ENCODE measurements around the gene FAM120A. TPM values are rescaled to one million over a fixed set of nuclear protein-coding genes. Genes with fewer than 3 reads are reported as not detected.

FAM120A gene
- total and polyA plus RNA-seq, 4 donors = 28.3 to 91.0 (median 50.3) TPM

DNA sequence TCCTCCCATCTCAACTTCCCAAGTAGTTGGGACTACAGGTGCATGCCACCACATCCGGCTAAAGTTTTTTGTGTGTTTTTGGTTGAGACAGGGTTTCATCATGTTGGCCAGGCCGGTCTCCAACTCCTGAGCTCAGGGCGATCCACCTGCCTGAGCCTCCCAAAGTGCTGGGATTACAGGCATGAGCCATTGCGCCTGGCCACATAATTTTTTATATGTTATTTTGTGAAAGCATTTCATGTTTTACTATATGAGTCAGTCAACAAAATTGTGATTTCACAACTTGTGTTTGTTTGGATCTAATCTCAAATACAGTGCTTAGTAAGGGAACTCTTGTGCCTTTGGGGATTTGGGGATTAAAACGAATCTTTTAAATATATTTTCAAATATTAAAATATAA lies 21.9 kb downstream of the FAM120A start:
- DNase-seq (ENCODE audit: low spot score) = no peak
- H3K4me1 ChIP-seq (ENCODE audit: control insufficient read depth in 4 of 4, insufficient read depth in 4 of 4, low read length in 3 of 4) = peaks cover 6 to 12% (median 7%) of the 10 kb centered on the region in 4 donors
- 94% methylated on average over 5 of the region's 5 CpGs for WGBS
- H3K36me3 ChIP-seq (ENCODE audit: control insufficient read depth in 4 of 4, insufficient read depth in 3 of 4, low read depth in 1 of 4, low read length in 3 of 4) = peaks cover 0 to 7% (median under 1%) of the 10 kb centered on the region in 4 donors
- H3K27ac ChIP-seq (ENCODE audit: low read depth in 1 of 2, low read length in 2 of 2) = no peak overlapping the region
- TF ChIP-seq MAX (IDR thresholded peaks at IDR 0.05) = no peak
- no peak for TF ChIP-seq JUND (IDR thresholded peaks at IDR 0.05)
- no peak for TF ChIP-seq SP1 (IDR thresholded peaks at IDR 0.05)
- TF ChIP-seq EGR1 (IDR thresholded peaks at IDR 0.05; ENCODE audit: low read depth in 2 of 2) = no peak
- TF ChIP-seq RAD21 (IDR thresholded peaks at IDR 0.05) = no peak
- TF ChIP-seq, protein P1, sequence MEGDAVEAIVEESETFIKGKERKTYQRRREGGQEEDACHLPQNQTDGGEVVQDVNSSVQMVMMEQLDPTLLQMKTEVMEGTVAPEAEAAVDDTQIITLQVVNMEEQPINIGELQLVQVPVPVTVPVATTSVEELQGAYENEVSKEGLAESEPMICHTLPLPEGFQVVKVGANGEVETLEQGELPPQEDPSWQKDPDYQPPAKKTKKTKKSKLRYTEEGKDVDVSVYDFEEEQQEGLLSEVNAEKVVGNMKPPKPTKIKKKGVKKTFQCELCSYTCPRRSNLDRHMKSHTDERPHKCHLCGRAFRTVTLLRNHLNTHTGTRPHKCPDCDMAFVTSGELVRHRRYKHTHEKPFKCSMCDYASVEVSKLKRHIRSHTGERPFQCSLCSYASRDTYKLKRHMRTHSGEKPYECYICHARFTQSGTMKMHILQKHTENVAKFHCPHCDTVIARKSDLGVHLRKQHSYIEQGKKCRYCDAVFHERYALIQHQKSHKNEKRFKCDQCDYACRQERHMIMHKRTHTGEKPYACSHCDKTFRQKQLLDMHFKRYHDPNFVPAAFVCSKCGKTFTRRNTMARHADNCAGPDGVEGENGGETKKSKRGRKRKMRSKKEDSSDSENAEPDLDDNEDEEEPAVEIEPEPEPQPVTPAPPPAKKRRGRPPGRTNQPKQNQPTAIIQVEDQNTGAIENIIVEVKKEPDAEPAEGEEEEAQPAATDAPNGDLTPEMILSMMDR (IDR thresholded peaks at IDR 0.05; ENCODE audit: low read depth, low read length, missing input control) = no peak
- no peak for TF ChIP-seq FOXA2 (IDR thresholded peaks at IDR 0.05)
- no peak for TF ChIP-seq HNF4A (conservative IDR thresholded peaks at IDR 0.05)
- TF ChIP-seq, protein P2, sequence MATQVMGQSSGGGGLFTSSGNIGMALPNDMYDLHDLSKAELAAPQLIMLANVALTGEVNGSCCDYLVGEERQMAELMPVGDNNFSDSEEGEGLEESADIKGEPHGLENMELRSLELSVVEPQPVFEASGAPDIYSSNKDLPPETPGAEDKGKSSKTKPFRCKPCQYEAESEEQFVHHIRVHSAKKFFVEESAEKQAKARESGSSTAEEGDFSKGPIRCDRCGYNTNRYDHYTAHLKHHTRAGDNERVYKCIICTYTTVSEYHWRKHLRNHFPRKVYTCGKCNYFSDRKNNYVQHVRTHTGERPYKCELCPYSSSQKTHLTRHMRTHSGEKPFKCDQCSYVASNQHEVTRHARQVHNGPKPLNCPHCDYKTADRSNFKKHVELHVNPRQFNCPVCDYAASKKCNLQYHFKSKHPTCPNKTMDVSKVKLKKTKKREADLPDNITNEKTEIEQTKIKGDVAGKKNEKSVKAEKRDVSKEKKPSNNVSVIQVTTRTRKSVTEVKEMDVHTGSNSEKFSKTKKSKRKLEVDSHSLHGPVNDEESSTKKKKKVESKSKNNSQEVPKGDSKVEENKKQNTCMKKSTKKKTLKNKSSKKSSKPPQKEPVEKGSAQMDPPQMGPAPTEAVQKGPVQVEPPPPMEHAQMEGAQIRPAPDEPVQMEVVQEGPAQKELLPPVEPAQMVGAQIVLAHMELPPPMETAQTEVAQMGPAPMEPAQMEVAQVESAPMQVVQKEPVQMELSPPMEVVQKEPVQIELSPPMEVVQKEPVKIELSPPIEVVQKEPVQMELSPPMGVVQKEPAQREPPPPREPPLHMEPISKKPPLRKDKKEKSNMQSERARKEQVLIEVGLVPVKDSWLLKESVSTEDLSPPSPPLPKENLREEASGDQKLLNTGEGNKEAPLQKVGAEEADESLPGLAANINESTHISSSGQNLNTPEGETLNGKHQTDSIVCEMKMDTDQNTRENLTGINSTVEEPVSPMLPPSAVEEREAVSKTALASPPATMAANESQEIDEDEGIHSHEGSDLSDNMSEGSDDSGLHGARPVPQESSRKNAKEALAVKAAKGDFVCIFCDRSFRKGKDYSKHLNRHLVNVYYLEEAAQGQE (IDR thresholded peaks at IDR 0.05) = no peak
- TF ChIP-seq NR2F2 (IDR thresholded peaks at IDR 0.05) = no peak
- TF ChIP-seq TAF1 (conservative IDR thresholded peaks at IDR 0.05) = no peak
- TF ChIP-seq RXRA (IDR thresholded peaks at IDR 0.05) = no peak
- no peak for TF ChIP-seq GABPA (IDR thresholded peaks at IDR 0.05 in 1 of 2, conservative IDR thresholded peaks at IDR 0.05 in 1 of 2)
- H3K9ac ChIP-seq (ENCODE audit: low read depth in 1 of 2, low read length in 2 of 2) = no peak overlapping the region
- no peak overlapping the region for H3K4me3 ChIP-seq (ENCODE audit: low read depth in 1 of 3, low read length in 3 of 3)
- no peaks in the 10 kb centered on the region for H3K27me3 ChIP-seq (ENCODE audit: control insufficient read depth in 4 of 4, insufficient read depth in 4 of 4, low read length in 3 of 4)
- H3K9me3 ChIP-seq (ENCODE audit: control insufficient read depth in 4 of 4, low read length in 3 of 4) = no peaks in the 10 kb centered on the region

- H3K9ac ChIP-seq (ENCODE audit: low read depth in 1 of 2, low read length in 2 of 2) = no peak overlapping the region
- no peaks in the 10 kb centered on the region for H3K27me3 ChIP-seq (ENCODE audit: control insufficient read depth in 4 of 4, insufficient read depth in 4 of 4, low read length in 3 of 4)
- WGBS = 97% methylated on average over 3 of the region's 3 CpGs
- H3K4me1 ChIP-seq (ENCODE audit: control insufficient read depth in 4 of 4, insufficient read depth in 4 of 4, low read length in 3 of 4) = peaks cover 0 to 7% (median 1%) of the 10 kb centered on the region in 4 donors
- H3K4me3 ChIP-seq (ENCODE audit: low read depth in 1 of 3, low read length in 3 of 3) = no peak overlapping the region
- no peak for TF ChIP-seq RAD21 (IDR thresholded peaks at IDR 0.05)
- no peaks in the 10 kb centered on the region for H3K9me3 ChIP-seq (ENCODE audit: control insufficient read depth in 4 of 4, low read length in 3 of 4)
- peaks cover 0 to 7% (median under 1%) of the 10 kb centered on the region in 4 donors for H3K36me3 ChIP-seq (ENCODE audit: control insufficient read depth in 4 of 4, insufficient read depth in 3 of 4, low read depth in 1 of 4, low read length in 3 of 4)
- H3K27ac ChIP-seq (ENCODE audit: low read depth in 1 of 2, low read length in 2 of 2) = no peak overlapping the region
- DNase-seq (ENCODE audit: low spot score) = no peak
Measured at GRCh38 chr9:93475108-93475507, 23.6 kb downstream of the FAM120A start.

- no peak overlapping the region for H3K4me3 ChIP-seq (ENCODE audit: low read depth in 1 of 3, low read length in 3 of 3)
- no peak for DNase-seq (ENCODE audit: low spot score)
- H3K27me3 ChIP-seq (ENCODE audit: control insufficient read depth in 4 of 4, insufficient read depth in 4 of 4, low read length in 3 of 4) = no peaks in the 10 kb centered on the region
- peaks cover 0 to 7% (median 0%) of the 10 kb centered on the region in 4 donors for H3K4me1 ChIP-seq (ENCODE audit: control insufficient read depth in 4 of 4, insufficient read depth in 4 of 4, low read length in 3 of 4)
- 86% methylated on average over 3 of the region's 3 CpGs for WGBS
- peaks cover 0 to 7% (median under 1%) of the 10 kb centered on the region in 4 donors for H3K36me3 ChIP-seq (ENCODE audit: control insufficient read depth in 4 of 4, insufficient read depth in 3 of 4, low read depth in 1 of 4, low read length in 3 of 4)
- no peak overlapping the region for H3K27ac ChIP-seq (ENCODE audit: low read depth in 1 of 2, low read length in 2 of 2)
- no peaks in the 10 kb centered on the region for H3K9me3 ChIP-seq (ENCODE audit: control insufficient read depth in 4 of 4, low read length in 3 of 4)
- no peak for TF ChIP-seq NR2F2 (IDR thresholded peaks at IDR 0.05)
- TF ChIP-seq ZBTB33 (IDR thresholded peaks at IDR 0.05) = no peak
- no peak for TF ChIP-seq FOXA1 (IDR thresholded peaks at IDR 0.05)
- TF ChIP-seq, protein P1 (IDR thresholded peaks at IDR 0.05; ENCODE audit: low read depth, low read length, missing input control) = no peak
- no peak for TF ChIP-seq SP1 (IDR thresholded peaks at IDR 0.05)
- TF ChIP-seq HNF4G (IDR thresholded peaks at IDR 0.05) = no peak
- H3K9ac ChIP-seq (ENCODE audit: low read depth in 1 of 2, low read length in 2 of 2) = no peak overlapping the region
Measured at GRCh38 chr9:93475856-93476255, 24.4 kb downstream of the FAM120A start.
